ENCODE data around the gene OR6B3. TPM values are rescaled to one million over a fixed set of nuclear protein-coding genes. Genes with fewer than 3 reads are reported as not detected.

OR6B3 gene
- total and polyA plus RNA-seq, 2 of the 8 experiments (the other 6 are each of a cell fraction or from before 2014, with no cell fraction given), result not detected

DNA sequence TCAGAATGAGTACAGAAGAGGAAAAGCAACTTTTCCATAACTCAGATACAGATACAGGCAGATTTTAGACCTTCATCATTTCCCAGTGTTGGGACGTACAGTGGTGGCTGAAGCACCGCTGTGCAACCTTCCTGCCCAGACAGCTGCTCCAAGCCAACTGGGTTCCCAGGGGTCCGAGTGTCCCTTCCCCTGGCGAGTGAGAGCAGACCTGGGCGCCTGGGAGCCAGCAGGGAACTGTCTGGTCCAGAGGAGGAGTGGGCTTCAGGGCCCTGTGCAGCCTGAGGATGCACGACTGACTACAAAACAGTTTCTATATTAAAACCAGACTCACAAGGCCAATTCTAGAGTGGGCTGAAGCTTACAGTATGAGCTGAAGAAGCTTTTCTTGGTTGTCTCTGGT is 12.0 kb downstream of the OR6B3 start:
- Histone ChIP-seq H4K8ac (ENCODE audit: extremely low read depth, insufficient read depth, low read length) (no peak overlapping the region), H2AFZ (ENCODE audit: low read length) (no peak overlapping the region), H3K4me2 (ENCODE audit: insufficient read depth in 1 of 2, low read depth in 2 of 2, low read length in 2 of 2) (no peak overlapping the region), H4K20me1 (replicated peaks in 1 of 2; ENCODE audit: control insufficient read depth in 1 of 2, insufficient read depth in 2 of 2, low read length in 2 of 2) (no peaks in the 10 kb centered on the region), H3K23me2 (ENCODE audit: low read depth, low read length) (no peaks in the 10 kb centered on the region), H3K14ac (ENCODE audit: insufficient read length) (no peak overlapping the region), H3K4ac (replicated peaks; ENCODE audit: insufficient read length, low read depth, low read length) (no peak overlapping the region), H3K79me1 (ENCODE audit: low read depth, low read length) (no peaks in the 10 kb centered on the region), H3K4me3 (ENCODE audit: extremely low read depth in 1 of 4, insufficient read depth in 2 of 4, low read depth in 3 of 4, low read length in 4 of 4) (no peak overlapping the region), H3K27ac (ENCODE audit: low read depth, low read length) (no peak overlapping the region), H2BK20ac (ENCODE audit: low read length) (no peak overlapping the region), H2AK5ac (ENCODE audit: low read depth, low read length) (no peak overlapping the region), H3K23ac (ENCODE audit: insufficient read length) (no peak overlapping the region), H4K91ac (replicated peaks; ENCODE audit: insufficient read length, low read length) (no peak overlapping the region), H3K18ac (ENCODE audit: extremely low read depth, low read length) (no peak overlapping the region), H2BK120ac (replicated peaks; ENCODE audit: low read depth, low read length) (no peak overlapping the region), H3K56ac (replicated peaks; ENCODE audit: insufficient read length, low read depth, low read length) (no peak overlapping the region), H3K27me3 (replicated peaks in 1 of 4; ENCODE audit: control insufficient read depth in 3 of 4, extremely low read depth in 1 of 4, insufficient read depth in 3 of 4, low read length in 3 of 4) (peaks cover 0 to 3% (median 0%) of the 10 kb centered on the region in 4 experiments; a peak in 1 of 7 replicates), H2BK15ac (ENCODE audit: low read length) (no peak overlapping the region), H2BK12ac (ENCODE audit: low read depth, low read length) (no peak overlapping the region), H4K5ac (ENCODE audit: insufficient read length, low read depth, low read length) (no peak overlapping the region), H3K79me2 (ENCODE audit: control insufficient read depth in 1 of 2, insufficient read depth in 2 of 2, low read length in 2 of 2) (no peaks in the 10 kb centered on the region), H3K4me1 (replicated peaks in 1 of 4; ENCODE audit: control insufficient read depth in 3 of 4, insufficient read depth in 4 of 4, low read length in 3 of 4) (no peaks in the 10 kb centered on the region), H2BK5ac (ENCODE audit: low read depth, low read length) (no peak overlapping the region), H3K9ac (replicated peaks in 1 of 4; ENCODE audit: extremely low read depth in 1 of 4, low read depth in 3 of 4, low read length in 3 of 4) (no peak overlapping the region), H3K9me3 (ENCODE audit: insufficient read depth in 2 of 2, low read depth in 1 of 2, low read length in 1 of 2) (peaks cover 3 to 11% of the 10 kb centered on the region in 2 experiments; a peak in 1 of 4 replicates), H3K36me3 (ENCODE audit: control insufficient read depth in 2 of 4, insufficient read depth in 4 of 4, low read length in 3 of 4) (no peaks in the 10 kb centered on the region)
- ChIA-PET CTCF (ENCODE audit: partially characterized antibody) (no interaction called here), POLR2A (ENCODE audit: partially characterized antibody) (no interaction called here)
- WGBS, 2 experiments (ENCODE audit: extremely low coverage in 1 of 2, insufficient coverage in 1 of 2, insufficient read length in 1 of 2, insufficient replicate concordance in 2 of 2, low coverage in 1 of 2, low lambda C conversion rate in 2 of 2, missing lambda C conversion rate in 1 of 2), result 83% methylated on average over 6 of the region's 6 CpGs; no CpG with 5 or more reads in 1 of the 2 experiments
- DNase-seq (ENCODE audit: low read depth in 1 of 2, low spot score in 2 of 2), result no peak
- no peak for FAIRE-seq
- TF ChIP-seq NRF1 (IDR thresholded peaks at IDR 0.05; ENCODE audit: low read depth, low read length), result no peak
- no peak for TF ChIP-seq YY1 (IDR thresholded peaks at IDR 0.05; ENCODE audit: low read depth, low read length)
- no peak for TF ChIP-seq TAF1 (IDR thresholded peaks at IDR 0.05; ENCODE audit: low read depth, low read length)
- no peak for TF ChIP-seq SAP30 (IDR thresholded peaks at IDR 0.05; ENCODE audit: insufficient read depth, insufficient replicate concordance, low read length)
- TF ChIP-seq SP1 (IDR thresholded peaks at IDR 0.05; ENCODE audit: low read depth, low read length), result no peak
